GM12878 (cell line): Measurements from ENCODE around the gene RCCD1. TPM values are rescaled to one million over a fixed set of nuclear protein-coding genes. Genes with fewer than 3 reads are reported as not detected.

Source experiments
- ATAC-seq: fragments of 200-7000 bp; cut with Tn5 transposase; 3 replicates; pipeline ENCODE4 v1.9.1; 2020; ENCODE audit warnings: mild to moderate bottlenecking, moderate library complexity
- BruUV-seq: library from RNA; stranded (reverse); fragments of 400-500 nt; replicated peaks from 2 replicates; lab custom pipeline; 2021; lab: Mats Ljungman, UMichigan
- CTCF ChIA-PET: fragments of 300-600 bp; sonication (Branson Sonifier 250); formaldehyde crosslinking; extraction: SDS; loops from one replicate; lab custom pipeline; 2021; ENCODE audit warnings: inconsistent platforms; lab: Yijun Ruan, JAX
- POLR2A ChIA-PET: fragments of 350-600 bp; formaldehyde crosslinking; extraction: SDS; loops from one replicate; lab custom pipeline; 2021; ENCODE audit warnings: inconsistent platforms; lab: Charles Lee
- RAD21 ChIA-PET: fragments of 300-600 bp; sonication (Branson Sonifier 250); formaldehyde crosslinking; loops from one replicate; lab custom pipeline; 2023; ENCODE audit warnings: antibody characterized with exemption; ENCODE audit not compliant: unreplicated experiment; lab: Charles Lee
- SMC1A ChIA-PET: fragments of 300-600 bp; sonication (Branson Sonifier 250); formaldehyde crosslinking; loops from one replicate; lab custom pipeline; 2023; ENCODE audit not compliant: unreplicated experiment, uncharacterized antibody; lab: Charles Lee
- DNase-seq: peaks from one replicate; pipeline ENCODE4 v3.0.0-alpha.2; 2011; ENCODE audit warnings: low read depth, low spot score
- FAIRE-seq: peaks from 3 replicates; lab custom pipeline; 2011; peaks lifted over from hg19 to GRCh38; lab: Jason Lieb, UNC
- H2AFZ ChIP-seq: 2 replicates; pipeline ENCODE4 v1.6.0; 2011; ENCODE audit warnings: low read depth, low read length, control low read depth; ENCODE audit not compliant: control insufficient read depth
- H3K27ac ChIP-seq: 2 replicates; pipeline ENCODE4 v1.5.1; 2011; ENCODE audit warnings: control low read depth; ENCODE audit not compliant: control insufficient read depth, insufficient read depth
- H3K27me3 ChIP-seq, 2 experiments: replicated peaks in 1 of 2; 2 replicates each; pipeline versions ENCODE4 v1.6.0 to v1.6.1; 2011; ENCODE audit warnings: low read length in 1 of 2; ENCODE audit not compliant: control insufficient read depth in 2 of 2, insufficient read depth in 2 of 2
- H3K36me3 ChIP-seq, 2 experiments: 2 replicates each; pipeline ENCODE4 v1.5.1; 2011; ENCODE audit warnings: low read length in 1 of 2; ENCODE audit not compliant: control insufficient read depth in 2 of 2, insufficient read depth in 2 of 2
- H3K4me1 ChIP-seq: 2 replicates; pipeline ENCODE4 v1.6.1; 2011; ENCODE audit warnings: mild to moderate bottlenecking, low read length, moderate library complexity, mixed read lengths; ENCODE audit not compliant: control insufficient read depth, insufficient read depth
- H3K4me2 ChIP-seq: 2 replicates; pipeline ENCODE4 v1.6.0; 2011; ENCODE audit warnings: control low read depth; ENCODE audit not compliant: control insufficient read depth, insufficient read depth
- H3K4me3 ChIP-seq: fragments of 200-600 bp; sonication (generic); 2 replicates; pipeline ENCODE4 v1.5.1; 2016
- H3K79me2 ChIP-seq: 2 replicates; pipeline ENCODE4 v1.6.0; 2011; ENCODE audit warnings: low read length; ENCODE audit not compliant: control insufficient read depth, insufficient read depth
- H3K9ac ChIP-seq: 2 replicates; pipeline ENCODE4 v1.8.0; 2011; ENCODE audit warnings: low read length, control low read depth, mixed read lengths; ENCODE audit not compliant: control insufficient read depth, insufficient read depth
- H3K9me3 ChIP-seq: replicated peaks from 3 replicates; pipeline ENCODE4 v1.5.1; 2011; ENCODE audit warnings: mild to moderate bottlenecking, low read length; ENCODE audit not compliant: control insufficient read depth, insufficient read depth
- H4K20me1 ChIP-seq: 2 replicates; pipeline ENCODE4 v1.6.0; 2011; ENCODE audit not compliant: control insufficient read depth, insufficient read depth
- ATF7 ChIP-seq: fragments of 450-650 bp; IDR thresholded peaks from 2 replicates; pipeline ENCODE4 v1.6.1; 2016; ENCODE audit warnings: low read depth, mild to moderate bottlenecking
- BHLHE40 ChIP-seq, 2 experiments: fragments of 450-650 bp in 1 of 2; IDR thresholded peaks; 2 replicates each; pipeline ENCODE4 v1.6.1; 2011 to 2017; ENCODE audit warnings: low read depth in 2 of 2, borderline replicate concordance in 1 of 2, improper control_type of control experiment in 1 of 2, low read length in 1 of 2, mild to moderate bottlenecking in 1 of 2
- HDAC2 ChIP-seq: fragments of 200-600 bp; sonication (generic); IDR thresholded peaks from 2 replicates; pipeline ENCODE4 v1.6.1; 2017
- POLR2A ChIP-seq: IDR thresholded peaks from 2 replicates; pipeline ENCODE4 v1.6.1; 2011; ENCODE audit warnings: low read depth, mild to moderate bottlenecking, low read length
- POLR2AphosphoS2 ChIP-seq: IDR thresholded peaks from 2 replicates; pipeline ENCODE4 v1.6.1; 2011; ENCODE audit warnings: low read depth, mild to moderate bottlenecking, low read length, improper control_type of control experiment, moderate library complexity
- RB1 ChIP-seq: fragments of 450-650 bp; formaldehyde crosslinking; IDR thresholded peaks from 2 replicates; pipeline ENCODE4 v1.6.1; 2017; ENCODE audit warnings: mild to moderate bottlenecking, borderline replicate concordance
- RUNX3 ChIP-seq: IDR thresholded peaks from 2 replicates; pipeline ENCODE4 v1.6.1; 2012; ENCODE audit warnings: low read length, inconsistent platforms
- SIX5 ChIP-seq: IDR thresholded peaks from 2 replicates; pipeline ENCODE4 v1.6.1; 2011; ENCODE audit warnings: mild to moderate bottlenecking, low read depth, low read length, moderate library complexity; ENCODE audit not compliant: severe bottlenecking
- STAT1 ChIP-seq: fragments of 450-650 bp; conservative IDR thresholded peaks from 2 replicates; pipeline ENCODE4 v1.6.1; 2014; ENCODE audit warnings: antibody characterized with exemption, mild to moderate bottlenecking
- WGBS: methylation state at CpG from one replicate; pipeline ENCODE4 v1.1.6; 2016; ENCODE audit warnings: low lambda C conversion rate; ENCODE audit not compliant: insufficient replicate concordance, insufficient coverage; ENCODE audit errors: missing lambda C conversion rate; 5-methylcytosine and 5-hydroxymethylcytosine counted together
- in situ Hi-C: fragments of 300-500 bp; cut with MboI; formaldehyde crosslinking; loops from 9 replicates; pipeline ENCODE4 v1.14.3; 2018; ENCODE audit warnings: mixed read lengths
- intact Hi-C: fragments of 100-400 bp; cut with micrococcal nuclease; formaldehyde crosslinking; loops from one replicate; pipeline ENCODE4 v1.14.2; 2022; ENCODE audit not compliant: unreplicated experiment
- polyA plus RNA-seq, 11 experiments: library from polyadenylated mRNA; depleted of rRNA in 4 of 11; unstranded in 6 of 11; stranded (reverse) in 5 of 11; fragments of >200 nt; fragmentation: Nextera tagmentation in 4 of 11; fragmentation: Illumina TruSeq in 1 of 11; extraction: Ambion mirVana in 4 of 11; extraction: Trizol in 1 of 11; gene quantifications; 1 replicate in 1 of 11; 2 replicates in 10 of 11; pipeline versions ENCODE4 v1.2.1 to v1.2.3, GENCODE V29; 2011 to 2016; ENCODE audit warnings: inconsistent platforms in 2 of 11, missing spikeins in 2 of 11, low read depth in 1 of 11
- total RNA-seq, 4 experiments: library from RNA; depleted of rRNA in 3 of 4; stranded (reverse); fragments of >200 nt in 3 of 4; fragmentation: Illumina TruSeq in 1 of 4; extraction: Trizol in 1 of 4; gene quantifications; 2 replicates each; pipeline versions ENCODE4 v1.2.1 to v1.2.3, GENCODE V29; 2013 to 2021
- TF ChIP-seq, protein P1 (sequence below): IDR thresholded peaks from 2 replicates; pipeline ENCODE4 v1.6.1; 2011; ENCODE audit warnings: borderline replicate concordance, low read depth, mild to moderate bottlenecking, moderate library complexity, low read length; ENCODE audit not compliant: insufficient read depth, poor library complexity, severe bottlenecking
- TF ChIP-seq, protein P2 (sequence below): fragments of 450-650 bp; IDR thresholded peaks from 2 replicates; pipeline ENCODE4 v1.6.1; 2017; ENCODE audit warnings: borderline replicate concordance

Gene RCCD1
- total and polyA plus RNA-seq, 10 of the 15 experiments (the other 5 are each of a cell fraction or from before 2014, with no cell fraction given) = 5.2 to 30.4 (median 20.9) TPM

DNA sequence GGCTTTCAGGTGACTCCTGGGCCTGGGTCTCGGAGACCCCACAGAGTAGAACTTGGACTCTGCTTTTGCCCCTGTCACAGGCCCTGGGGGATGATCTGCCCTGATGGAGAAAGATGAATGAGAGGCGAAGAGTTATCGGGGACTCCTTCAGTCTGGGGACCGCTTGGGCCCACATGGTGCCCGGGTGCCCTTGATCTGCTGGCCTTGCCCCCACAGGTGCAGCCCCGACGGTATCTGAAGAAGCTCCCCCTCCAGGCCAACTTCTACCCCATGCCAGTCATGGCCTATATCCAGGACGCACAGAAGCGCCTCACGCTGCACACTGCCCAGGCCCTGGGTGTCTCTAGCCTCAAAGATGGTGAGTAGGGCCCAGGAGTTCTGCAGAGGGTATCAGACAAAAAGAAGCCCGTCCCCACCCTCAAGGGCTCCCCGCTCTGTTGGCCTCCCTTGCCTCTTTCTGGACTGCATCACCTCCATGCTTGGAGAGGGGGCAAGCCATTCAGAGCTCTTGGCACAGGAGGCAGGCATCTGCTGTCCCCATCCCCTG lies 41.2 kb upstream of the RCCD1 start:
- Histone ChIP-seq H3K27me3 (no peaks in the 10 kb centered on the region), H3K4me3 (no peak overlapping the region), H3K9me3 (no peaks in the 10 kb centered on the region), H3K4me1 (no peaks in the 10 kb centered on the region), H3K27ac (no peak overlapping the region), H3K9ac (no peak overlapping the region), H2AFZ (no peak overlapping the region), H3K36me3 (peaks cover 15 to 55% of the 10 kb centered on the region in 2 experiments), H4K20me1 (no peaks in the 10 kb centered on the region), H3K79me2 (no peaks in the 10 kb centered on the region), H3K4me2 (no peak overlapping the region)
- in situ Hi-C loops (no loop called here), intact Hi-C loops (no loop called here)
- SMC1A ChIA-PET = no interaction called here
- CTCF ChIA-PET = interaction anchor here (0.7 to 1.9 kb wide), 2 partner anchors 10 to 17 kb away, joined by 4 to 6 read pairs; partner anchors contain the start of gene MAN2A2
- RAD21 ChIA-PET = no interaction called here
- POLR2A ChIA-PET = interaction anchor here (0.8 kb wide), 1 partner anchor 84 kb away, joined by 3 read pairs; no protein-coding TSS in a partner anchor
- no TSS peak for BruUV-seq
- TF ChIP-seq HDAC2 (no peak), STAT1 (no peak), ATF7 (no peak), RUNX3 (no peak), POLR2A (no peak), BHLHE40 (IDR thresholded peaks at IDR 0.05; ENCODE audit: borderline replicate concordance in 1 of 2, low read depth in 2 of 2, low read length in 1 of 2) (no peak), RB1 (no peak), POLR2AphosphoS2 (no peak), SIX5 (no peak)
- TF ChIP-seq, protein P1, sequence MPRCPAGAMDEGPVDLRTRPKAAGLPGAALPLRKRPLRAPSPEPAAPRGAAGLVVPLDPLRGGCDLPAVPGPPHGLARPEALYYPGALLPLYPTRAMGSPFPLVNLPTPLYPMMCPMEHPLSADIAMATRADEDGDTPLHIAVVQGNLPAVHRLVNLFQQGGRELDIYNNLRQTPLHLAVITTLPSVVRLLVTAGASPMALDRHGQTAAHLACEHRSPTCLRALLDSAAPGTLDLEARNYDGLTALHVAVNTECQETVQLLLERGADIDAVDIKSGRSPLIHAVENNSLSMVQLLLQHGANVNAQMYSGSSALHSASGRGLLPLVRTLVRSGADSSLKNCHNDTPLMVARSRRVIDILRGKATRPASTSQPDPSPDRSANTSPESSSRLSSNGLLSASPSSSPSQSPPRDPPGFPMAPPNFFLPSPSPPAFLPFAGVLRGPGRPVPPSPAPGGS = no peak
- TF ChIP-seq, protein P2, sequence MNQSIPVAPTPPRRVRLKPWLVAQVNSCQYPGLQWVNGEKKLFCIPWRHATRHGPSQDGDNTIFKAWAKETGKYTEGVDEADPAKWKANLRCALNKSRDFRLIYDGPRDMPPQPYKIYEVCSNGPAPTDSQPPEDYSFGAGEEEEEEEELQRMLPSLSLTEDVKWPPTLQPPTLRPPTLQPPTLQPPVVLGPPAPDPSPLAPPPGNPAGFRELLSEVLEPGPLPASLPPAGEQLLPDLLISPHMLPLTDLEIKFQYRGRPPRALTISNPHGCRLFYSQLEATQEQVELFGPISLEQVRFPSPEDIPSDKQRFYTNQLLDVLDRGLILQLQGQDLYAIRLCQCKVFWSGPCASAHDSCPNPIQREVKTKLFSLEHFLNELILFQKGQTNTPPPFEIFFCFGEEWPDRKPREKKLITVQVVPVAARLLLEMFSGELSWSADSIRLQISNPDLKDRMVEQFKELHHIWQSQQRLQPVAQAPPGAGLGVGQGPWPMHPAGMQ = no peak
- FAIRE-seq (no peak), DNase-seq (no peak), ATAC-seq (no peak)
- WGBS = 91% methylated on average over 12 of the region's 12 CpGs
